GM18867 (cell line): ENCODE measurements around the gene KCNJ5.

ENCODE experiments used
- ATAC-seq: cut with Tn5 transposase; IDR thresholded peaks from one replicate; pipeline ENCODE4 v1.9.1; 2021; ENCODE audit warnings: mild to moderate bottlenecking, moderate library complexity; ENCODE audit not compliant: unreplicated experiment

The KCNJ5 gene

DNA sequence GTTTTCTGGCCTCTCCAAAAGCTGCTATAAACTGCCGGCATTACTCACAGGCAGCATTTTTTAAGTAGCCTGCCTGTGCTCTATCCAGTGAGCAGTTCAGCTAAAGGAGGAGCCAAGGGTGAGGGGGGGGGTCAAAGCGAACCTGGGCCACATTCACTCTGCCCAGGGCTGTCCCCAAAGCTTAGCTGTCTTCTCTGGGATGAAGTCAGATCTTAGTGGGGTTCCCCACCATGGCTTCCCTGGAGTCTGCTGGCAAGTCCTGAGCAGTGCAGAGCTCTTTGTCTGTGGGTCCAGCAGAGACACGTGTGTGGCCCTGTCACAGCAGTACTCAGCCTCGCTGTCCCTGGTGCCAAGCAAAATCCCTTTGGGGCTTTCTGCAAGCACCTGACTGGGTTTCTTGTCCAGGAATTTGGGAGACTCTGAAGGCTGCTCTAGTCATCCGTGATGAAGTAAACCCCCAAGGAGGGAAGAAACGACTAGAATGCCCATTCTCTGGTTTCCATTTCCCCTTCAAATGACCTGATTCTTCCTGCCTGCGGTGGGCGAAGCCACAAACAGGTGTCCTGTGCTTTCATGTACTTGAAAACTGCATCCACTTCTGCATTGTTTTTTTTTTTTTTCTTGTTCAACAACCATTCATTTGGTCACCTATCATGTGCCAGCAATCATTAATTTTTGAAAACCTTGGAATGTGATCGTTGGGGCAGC, 2.6 kb downstream of the KCNJ5 start:
- ATAC-seq: peak; percentile 64

DNA sequence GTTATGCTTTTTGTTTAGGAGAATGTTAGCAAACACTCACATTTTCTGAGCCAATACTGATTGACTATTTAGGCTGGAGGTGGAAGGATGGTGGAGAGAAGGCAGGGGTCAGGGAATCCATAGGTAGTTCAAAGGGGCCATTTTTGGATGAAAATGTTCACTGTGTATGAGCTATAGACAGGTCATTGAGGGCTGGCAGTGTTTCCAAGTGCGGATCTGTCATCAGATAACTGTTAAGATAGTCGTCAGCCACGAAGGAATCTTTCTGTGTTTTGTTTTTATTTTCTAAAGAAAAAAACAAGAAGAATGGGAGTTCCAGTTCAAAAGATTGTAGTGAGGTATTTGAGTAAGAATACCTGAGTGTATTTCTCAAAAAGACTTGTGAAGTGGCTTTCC, 3.1 kb downstream of the KCNJ5 start:
- no peak for ATAC-seq

DNA sequence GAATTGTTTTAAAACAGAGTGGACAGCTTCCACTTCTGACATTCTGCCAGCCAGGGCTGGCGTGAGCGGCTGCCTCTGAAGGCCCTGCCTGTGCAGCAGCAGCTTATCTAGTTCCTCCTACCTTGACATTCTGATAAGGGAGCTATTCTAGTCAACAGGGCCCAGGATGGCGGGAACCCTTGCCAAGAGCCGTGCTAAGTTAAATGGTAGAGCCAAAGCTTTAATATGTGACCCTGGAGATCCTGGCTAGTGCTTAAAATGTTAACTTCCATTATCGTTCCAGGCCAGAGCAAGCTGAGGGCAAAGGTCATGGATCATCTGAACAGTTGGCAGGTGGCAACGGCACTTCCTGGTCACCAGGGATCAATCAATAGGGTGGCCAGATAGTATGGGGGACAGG, 3.5 kb downstream of the KCNJ5 start:
- no peak for ATAC-seq

DNA sequence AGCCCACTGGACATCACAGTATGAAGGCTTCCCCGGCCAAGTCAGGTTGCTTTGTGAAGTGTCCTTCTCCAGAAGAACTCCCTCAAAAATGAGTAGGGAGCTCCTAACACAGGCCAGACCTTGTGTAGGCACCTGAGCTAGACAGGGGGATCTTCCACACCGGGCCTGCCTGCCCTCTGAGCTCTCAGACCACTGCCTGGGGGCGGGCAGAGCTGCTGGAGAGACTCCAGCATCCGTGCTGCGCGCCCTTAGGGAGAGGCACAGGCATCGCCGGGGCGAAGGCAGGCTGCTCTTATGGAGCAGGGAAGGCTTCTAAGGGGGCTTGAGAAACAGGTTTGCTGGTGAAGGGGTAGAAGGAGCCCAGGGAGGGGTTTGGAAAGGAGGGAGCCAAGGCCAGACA, 4.4 kb downstream of the KCNJ5 start:
- no peak for ATAC-seq

DNA sequence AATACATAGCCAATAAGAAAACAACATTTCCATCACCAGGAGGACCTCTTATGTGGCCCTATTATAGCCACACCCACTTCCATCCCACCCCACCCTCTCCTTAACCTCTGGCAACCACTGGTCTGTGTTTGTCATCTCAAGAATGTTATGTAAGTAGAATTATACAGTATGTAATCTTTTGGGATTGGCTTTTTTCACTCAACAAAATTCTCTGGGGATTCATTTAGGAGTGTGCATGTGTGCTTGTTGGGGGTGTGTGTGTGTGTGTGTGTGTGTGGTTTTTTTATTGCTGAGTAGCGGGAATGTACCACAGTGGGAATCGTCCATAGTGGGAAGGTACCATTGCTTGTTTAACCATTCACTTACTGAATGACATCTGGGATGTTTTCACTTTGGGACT, 5.2 kb downstream of the KCNJ5 start:
- no peak for ATAC-seq

DNA sequence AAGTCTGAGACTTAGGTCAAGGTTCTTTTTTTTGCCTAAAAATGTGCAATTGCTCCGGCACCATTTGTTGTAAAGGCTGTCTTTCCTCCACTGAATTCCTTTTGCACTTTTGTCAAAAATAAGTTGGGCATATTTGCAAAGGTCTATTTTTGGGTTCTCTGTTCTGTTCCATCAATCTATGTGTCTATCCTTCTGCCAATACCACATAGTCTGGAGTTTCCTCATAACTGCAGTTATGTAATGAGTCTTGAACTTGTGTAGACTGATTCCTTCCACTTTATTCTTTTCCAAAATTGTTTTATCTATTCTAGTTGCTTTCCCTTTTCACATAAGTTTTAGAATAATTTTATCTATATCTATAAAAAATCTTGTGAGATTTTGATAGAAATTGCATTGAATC, 6.7 kb downstream of the KCNJ5 start:
- no peak for ATAC-seq

DNA sequence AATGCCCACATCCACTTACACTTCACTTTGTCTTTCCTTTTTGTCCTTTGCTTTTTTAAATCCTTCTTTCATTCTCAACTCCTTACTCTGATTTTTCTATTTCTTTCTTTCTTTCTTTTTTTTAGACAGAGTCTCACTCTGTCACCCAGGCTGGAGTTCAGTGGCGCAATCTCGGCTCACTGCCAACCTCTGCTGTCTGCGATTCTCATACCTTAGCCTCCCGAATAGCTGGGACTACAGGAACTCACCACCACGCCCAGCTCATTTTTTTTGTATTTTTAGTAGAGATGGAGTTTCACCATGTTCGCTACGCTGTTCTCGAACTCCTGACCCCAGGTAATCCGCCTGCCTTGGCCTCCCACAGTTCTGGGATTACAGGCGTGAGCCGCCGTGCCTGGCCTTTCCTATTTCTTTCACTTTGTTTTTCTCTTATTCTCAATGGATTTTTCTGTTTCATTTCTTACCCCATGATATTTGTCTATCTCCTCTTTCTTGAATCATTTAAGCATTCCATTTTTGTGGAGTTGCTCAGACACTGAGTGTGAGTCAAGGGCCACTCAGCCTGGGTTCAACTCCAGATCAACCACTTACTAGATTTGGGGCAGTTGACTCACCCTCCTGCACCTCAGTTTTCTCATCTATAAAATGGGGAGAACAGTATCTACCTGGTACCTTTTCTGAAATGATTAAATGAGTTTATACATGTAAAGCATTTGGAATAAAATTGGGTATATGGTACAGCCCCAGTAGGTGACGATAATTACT, 7.6 kb downstream of the KCNJ5 start:
- ATAC-seq: no peak

DNA sequence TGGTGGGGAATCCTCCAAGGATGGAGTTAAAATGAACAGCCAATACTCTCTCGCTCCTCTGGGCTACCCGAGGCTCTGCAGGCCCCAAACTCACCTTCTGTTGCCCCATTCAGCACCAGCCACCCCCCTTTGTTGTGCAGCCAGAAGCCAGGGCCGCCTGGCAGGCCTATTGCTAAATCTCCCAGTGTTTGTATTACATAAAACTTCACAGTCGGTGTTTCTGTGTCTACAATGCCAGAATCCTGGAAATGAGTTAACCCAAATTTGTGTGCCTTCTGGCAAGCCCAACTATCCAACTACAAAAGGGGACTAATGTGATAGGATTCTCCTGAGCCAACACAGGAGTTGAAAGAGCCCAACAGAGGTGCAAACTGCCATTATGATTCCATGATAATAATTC, 9.3 kb downstream of the KCNJ5 start:
- ATAC-seq: no peak

DNA sequence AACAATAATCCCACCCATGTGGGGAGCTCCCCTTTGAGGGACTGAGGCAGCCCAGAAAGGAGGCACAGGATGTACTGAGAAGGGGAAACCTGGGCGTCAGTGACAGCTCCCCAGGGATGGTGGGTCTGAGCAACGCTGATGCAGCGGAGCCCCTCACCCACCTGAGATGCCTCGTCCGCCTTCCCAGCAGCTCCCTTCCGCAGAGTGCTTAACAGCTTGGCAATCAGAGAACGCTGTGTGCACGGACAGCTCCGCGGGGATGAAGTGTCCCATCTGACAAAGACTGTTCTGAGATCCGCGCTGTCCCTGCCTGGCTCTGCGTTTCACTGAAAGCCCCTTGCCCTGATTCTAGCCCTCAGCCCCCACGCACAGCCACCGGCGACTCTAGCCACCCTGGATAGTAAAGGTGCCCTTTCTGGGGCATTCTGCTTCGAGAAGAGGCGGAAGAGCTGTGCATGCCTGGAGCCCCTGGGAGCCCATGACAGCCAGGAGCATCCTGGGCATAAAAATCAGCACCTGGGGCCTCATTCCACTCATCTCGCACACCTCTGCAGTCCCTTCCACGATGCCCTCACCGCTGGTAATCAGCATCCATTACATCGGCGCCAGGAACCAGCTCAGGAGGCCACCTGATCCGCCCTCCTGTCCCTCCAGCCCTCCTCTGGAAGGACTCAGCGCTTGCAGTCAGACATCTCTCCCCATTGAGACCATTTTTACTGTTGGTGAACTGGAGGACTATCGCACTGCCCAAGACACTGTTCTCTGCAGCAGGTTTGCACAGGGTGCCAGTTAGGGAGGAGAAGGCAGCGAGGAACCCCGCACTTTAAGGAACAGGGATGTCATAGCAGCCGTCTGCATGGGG, 10.7 kb downstream of the KCNJ5 start:
- ATAC-seq: no peak

DNA sequence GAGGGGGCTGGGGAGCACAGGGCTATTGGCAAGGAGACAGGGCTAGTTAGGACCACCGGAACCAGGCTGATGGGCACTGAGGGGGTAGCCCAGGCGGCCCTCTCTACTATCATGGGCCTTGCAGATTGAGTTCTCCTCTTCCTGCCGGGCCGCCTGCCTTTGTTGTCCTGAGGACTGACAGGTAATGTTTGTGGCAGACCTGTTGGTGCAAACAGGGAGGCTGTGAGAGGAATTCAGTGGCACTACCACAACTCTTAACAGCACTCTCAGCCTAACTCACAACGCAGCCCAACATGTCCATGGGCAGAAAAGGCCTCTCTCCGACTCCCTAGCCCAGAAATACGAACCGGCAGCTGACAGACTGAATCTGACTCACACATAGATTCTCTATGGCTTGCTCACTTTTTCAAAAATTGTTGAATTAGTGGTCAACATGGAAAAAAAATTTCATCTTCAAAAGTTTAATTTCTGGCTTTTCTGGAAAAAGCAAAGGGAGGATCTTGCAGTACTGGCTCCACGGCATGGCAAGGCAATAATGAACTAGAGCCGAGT, 11.4 kb downstream of the KCNJ5 start:
- ATAC-seq: no peak

DNA sequence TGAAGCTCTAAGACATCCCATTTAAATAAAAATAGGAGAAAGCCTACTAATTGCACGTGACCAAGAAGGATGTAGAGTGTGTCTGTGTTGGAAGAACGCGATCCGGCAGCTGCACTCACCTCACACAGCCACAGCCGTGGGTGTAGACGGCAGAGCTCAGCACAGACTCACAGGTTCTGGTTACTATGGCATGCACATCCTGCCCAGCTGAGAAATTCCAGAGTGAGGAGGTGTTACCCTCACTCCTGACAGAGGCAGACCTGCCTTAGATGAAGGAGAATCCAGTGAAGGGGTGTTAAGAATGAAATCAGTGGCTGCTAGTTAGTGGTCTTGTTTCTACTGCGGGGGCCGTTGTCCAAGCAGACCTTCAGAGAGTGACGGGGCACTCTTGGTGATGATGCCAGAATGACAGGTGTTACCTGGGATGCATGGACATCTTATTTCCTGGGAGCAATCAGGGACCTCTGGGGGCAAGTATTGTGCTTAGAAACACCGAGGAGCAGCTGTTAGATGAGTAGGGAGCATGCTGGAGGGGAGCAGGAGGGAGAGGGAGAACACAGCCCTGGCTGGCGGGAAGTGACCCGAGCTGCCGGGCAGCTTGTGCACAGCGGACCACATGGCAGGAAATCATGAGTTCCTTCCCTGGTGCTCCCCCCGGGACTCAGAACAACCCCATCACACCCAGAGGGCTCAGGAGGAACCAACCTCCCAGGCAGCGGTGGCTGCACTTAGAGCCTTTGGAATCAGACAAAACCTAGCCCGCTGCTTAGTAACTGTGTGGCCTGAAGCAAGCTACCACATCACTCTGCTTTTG, 12.3 kb downstream of the KCNJ5 start:
- ATAC-seq: no peak

DNA sequence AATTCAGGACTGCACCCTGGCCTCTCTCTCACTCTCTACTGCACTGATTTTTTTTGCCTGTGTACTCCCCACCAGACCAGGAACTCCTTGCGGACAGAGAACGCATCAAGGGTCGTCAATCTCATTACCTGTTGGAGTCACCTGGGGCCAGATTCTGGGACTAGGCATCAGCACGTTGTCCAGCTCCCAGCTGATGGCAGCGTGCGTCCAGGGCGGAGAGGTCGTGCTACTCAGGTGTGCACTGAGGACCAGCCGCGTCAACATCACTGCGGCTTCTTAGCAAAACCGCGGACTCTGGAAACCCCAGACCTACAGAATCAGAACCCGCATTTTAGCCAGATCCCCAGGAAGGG, 13.1 kb downstream of the KCNJ5 start:
- ATAC-seq: no peak

DNA sequence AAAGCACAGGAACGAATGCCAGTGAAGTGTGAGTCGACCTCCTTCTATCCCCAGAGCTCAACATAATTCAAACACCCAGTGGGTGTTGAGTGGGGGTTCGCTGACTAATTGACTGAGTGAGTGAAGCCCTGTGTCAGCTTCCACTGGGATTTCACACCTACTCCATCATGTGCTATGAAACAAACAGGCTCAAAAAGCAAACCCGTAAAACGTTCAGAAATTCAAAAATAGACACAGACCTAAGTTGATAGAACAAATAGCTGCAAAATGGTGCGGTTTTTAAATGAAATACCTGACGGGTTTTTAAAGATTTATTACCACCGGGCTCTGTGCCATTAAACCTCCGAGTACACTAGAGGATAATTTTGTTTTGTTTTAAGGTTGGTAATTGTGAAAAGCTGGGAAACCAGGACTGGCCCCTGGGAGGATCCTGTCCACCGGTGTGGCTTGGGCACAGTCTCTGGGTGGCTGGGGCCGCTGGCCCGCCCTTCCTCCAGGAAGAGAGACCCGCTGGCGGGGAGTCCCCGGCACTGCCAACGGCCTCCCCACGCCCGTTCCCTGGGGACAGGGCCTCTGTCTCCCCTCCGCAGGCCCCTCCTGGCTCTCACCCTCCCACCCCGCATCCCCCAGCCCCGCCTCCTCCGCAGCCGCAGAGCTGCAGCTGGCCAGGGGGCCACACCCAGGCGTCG, 13.6 kb downstream of the KCNJ5 start:
- peak; percentile 35 for ATAC-seq

DNA sequence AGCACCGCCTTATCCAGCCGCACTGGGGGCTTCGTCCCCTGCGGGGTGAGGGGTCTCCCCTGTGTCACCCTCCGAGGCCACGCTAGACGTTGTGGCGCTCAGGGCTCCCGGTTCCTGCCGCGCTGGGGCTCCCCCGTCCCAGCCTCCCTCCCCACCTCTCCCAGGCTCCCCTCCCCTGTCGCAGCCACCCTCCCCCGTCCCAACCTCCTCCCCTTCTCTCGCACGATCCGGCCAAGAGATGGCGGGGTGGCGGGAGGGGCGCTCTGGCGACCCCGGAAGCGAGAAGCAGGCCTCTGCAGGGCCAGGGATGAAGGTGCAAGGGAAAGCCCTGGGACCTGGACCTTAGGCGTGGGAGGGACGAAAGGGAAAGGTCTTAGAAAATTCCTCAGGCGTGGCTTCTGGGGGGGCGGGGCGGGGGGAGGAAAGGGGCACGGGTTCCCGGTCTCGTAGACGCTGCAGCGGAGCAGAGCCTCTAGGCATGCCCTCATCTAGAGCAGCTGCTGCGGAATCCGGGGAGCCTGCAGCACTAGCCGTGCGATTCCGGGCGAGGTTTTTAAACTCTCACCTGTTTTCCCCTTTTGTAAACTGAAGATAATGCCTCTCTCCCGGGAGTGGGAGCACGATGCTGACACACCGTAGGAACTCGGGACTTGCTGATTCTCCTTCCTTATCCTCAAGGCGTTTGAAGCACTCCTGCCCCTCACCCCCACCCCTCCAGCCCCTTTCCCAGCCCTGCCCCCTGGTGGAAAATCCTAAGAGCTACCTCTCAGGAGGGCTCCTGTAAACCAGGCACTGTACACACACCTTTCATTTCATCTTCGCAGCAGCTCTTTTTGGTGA, 14.4 kb downstream of the KCNJ5 start:
- ATAC-seq: peak; percentile 37

DNA sequence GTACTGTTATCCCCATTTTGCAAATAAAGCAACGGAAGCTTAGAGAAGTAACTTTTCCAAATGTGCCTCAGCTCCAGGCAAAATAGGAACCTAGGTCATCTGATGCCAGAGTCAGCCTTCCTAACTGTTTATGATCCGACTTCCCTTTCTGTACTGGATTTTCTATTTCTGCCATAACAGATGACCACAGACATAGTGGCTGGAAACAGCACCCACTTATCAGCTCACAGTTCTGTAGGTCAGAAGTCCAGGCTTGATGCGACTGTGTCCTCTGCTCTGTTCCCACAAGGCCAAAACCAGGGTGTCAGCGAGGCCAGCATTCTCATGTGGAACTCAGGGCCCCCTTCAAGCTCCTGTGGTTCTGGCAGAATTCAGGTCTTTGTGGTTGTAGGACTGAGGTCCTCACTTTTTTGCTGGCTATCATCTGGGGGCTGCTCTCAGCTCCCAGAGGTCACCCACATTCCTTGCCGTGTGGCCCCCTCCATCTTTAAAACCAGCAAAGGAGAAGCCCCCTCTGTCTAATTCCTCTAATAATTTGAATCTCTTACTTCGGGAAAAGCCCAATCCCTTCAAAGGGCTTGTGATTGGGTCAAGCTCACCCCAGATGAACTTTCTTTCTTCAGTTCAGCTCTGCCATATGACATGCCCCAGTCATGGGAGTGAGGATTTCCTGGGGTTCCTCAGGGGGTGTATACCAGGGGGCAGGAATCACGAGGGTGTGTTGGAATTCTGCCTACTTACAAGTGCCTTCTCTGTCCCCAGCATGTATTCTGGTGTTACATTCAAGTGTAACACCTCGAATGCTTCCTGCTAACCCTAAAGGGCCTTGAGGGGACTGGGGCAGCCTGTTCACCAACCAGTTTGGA, 15.3 kb downstream of the KCNJ5 start:
- ATAC-seq: no peak

DNA sequence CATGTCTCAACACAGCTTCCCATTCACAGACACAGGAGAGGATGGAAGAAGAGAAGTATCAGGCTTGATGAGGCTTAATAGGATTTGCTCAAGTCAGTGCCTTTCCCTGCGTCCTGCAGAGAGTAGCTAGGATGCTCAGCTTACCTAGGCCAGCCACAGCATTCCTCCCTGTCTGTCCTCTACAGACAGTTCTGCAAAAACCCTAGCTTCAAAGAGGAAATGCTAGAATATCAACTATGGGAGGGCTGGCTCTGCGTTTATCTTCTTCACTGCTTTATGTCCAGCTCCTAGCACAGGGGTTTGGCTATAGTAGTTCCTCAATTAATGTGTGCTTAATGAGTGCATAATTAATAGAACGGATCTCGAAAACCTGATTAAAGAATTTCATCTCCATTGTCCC, 16.4 kb downstream of the KCNJ5 start:
- ATAC-seq: no peak

DNA sequence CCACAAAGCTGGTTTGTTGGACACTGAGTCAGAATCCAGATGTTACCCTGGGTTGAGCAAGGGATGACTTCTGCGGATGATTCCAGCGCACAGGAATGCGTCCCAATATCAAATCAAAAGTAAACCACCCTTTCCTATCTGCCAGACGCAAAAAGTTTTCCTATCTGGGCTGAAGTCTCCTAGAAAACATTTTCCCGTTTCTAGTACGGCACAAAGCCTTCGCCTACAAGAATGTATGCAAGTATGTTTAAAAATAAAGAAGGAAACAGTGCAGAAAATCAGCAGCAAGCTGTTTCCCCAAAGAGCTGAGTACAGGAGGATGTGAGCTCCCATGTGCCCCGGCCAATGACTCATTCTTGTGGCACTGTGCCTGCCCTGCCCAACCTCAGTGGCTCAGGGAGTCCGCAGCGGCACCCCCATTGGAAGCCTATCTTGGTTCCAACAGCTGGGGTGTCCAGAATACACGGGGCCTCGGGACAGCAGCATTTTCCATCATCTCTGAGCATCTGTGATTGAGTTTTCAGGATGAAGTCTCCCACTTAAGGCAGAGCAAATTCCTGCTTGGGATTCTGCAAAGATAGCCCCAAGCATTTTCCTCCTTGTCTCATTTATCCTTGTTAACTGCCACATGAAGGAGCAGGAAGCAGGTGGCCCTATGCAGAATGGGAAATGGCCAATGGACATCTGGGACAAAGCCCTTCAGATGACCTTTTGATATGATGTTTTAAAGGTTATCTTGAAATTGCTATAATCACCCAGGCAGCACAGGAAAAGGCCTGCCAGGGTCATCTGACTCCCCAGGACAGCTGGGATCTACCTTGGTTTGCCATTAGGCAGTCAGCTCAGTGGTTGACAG, 17.5 kb downstream of the KCNJ5 start:
- ATAC-seq: no peak
